ENCODE measurements around the gene KRTAP22-1.

GRCh38 chr21:30623362-30623761, 22.5 kb downstream of the KRTAP22-1 start:
- TF ChIP-seq POLR2A (IDR thresholded peaks at IDR 0.05; ENCODE audit: extremely low read depth, insufficient read length) (no peak), CTCF (IDR thresholded peaks at IDR 0.05; ENCODE audit: low read depth, low read length) (no peak)

All from NB4 (cell line).